Trophoblast cell (in vitro differentiated cells and primary cell): ENCODE results near the gene ZNF273.

Experiments
- DNase-seq, 2 donors: peaks; one replicate each; pipeline ENCODE4 v3.0.0-alpha.2; 2016
- H2AFZ ChIP-seq: 2 replicates; pipeline ENCODE4 v1.6.1; 2013; ENCODE audit warnings: low read length, moderate library complexity, mild to moderate bottlenecking; ENCODE audit not compliant: insufficient read depth, poor library complexity
- H2AK5ac ChIP-seq: 2 replicates; pipeline ENCODE4 v1.6.1; 2013; ENCODE audit warnings: mild to moderate bottlenecking, low read length
- H2BK120ac ChIP-seq: 2 replicates; pipeline ENCODE4 v1.6.1; 2013; ENCODE audit warnings: low read length, mild to moderate bottlenecking, moderate library complexity; ENCODE audit not compliant: insufficient read depth, poor library complexity
- H2BK12ac ChIP-seq: 2 replicates; pipeline ENCODE4 v1.6.1; 2013; ENCODE audit warnings: mild to moderate bottlenecking, low read length, moderate library complexity
- H2BK5ac ChIP-seq: 2 replicates; pipeline ENCODE4 v1.6.1; 2013; ENCODE audit warnings: low read length, low read depth, moderate library complexity, mild to moderate bottlenecking; ENCODE audit not compliant: poor library complexity
- H3K14ac ChIP-seq: 2 replicates; pipeline ENCODE4 v1.6.1; 2013; ENCODE audit warnings: mild to moderate bottlenecking, low read length
- H3K18ac ChIP-seq: 2 replicates; pipeline ENCODE4 v1.6.1; 2013; ENCODE audit warnings: mild to moderate bottlenecking, low read length
- H3K23ac ChIP-seq: 2 replicates; pipeline ENCODE4 v1.6.1; 2013; ENCODE audit warnings: low read length
- H3K27ac ChIP-seq: 2 replicates; pipeline ENCODE4 v1.5.1; 2013; ENCODE audit warnings: low read depth, mild to moderate bottlenecking, inconsistent platforms, low read length, moderate library complexity
- H3K27me3 ChIP-seq: 2 replicates; pipeline ENCODE4 v1.6.1; 2013; ENCODE audit warnings: inconsistent platforms, mild to moderate bottlenecking, low read length, moderate library complexity; ENCODE audit not compliant: insufficient read depth
- H3K36me3 ChIP-seq, 2 experiments: 1 replicate in 1 of 2; 2 replicates in 1 of 2; pipeline ENCODE4 v1.6.1; 2013; ENCODE audit warnings: low read length in 2 of 2, mild to moderate bottlenecking in 2 of 2, moderate library complexity in 1 of 2; ENCODE audit not compliant: insufficient read depth in 2 of 2, control insufficient read depth in 1 of 2
- H3K4ac ChIP-seq: 2 replicates; pipeline ENCODE4 v1.6.1; 2013; ENCODE audit warnings: low read depth, mild to moderate bottlenecking, low read length, moderate library complexity
- H3K4me1 ChIP-seq, 2 experiments: 1 replicate in 1 of 2; 2 replicates in 1 of 2; pipeline ENCODE4 v1.6.1; 2013; ENCODE audit warnings: low read length in 2 of 2, mild to moderate bottlenecking in 2 of 2, moderate library complexity in 1 of 2; ENCODE audit not compliant: insufficient read depth in 2 of 2, control insufficient read depth in 1 of 2
- H3K4me2 ChIP-seq: 2 replicates; pipeline ENCODE4 v1.6.1; 2013; ENCODE audit warnings: inconsistent platforms, mild to moderate bottlenecking, low read length, moderate library complexity
- H3K4me3 ChIP-seq: 2 replicates; pipeline ENCODE4 v1.5.1; 2013; ENCODE audit warnings: mild to moderate bottlenecking, low read depth, low read length, inconsistent platforms
- H3K79me1 ChIP-seq: one replicate; pipeline ENCODE4 v1.6.1; 2013; ENCODE audit warnings: low read length
- H3K79me2 ChIP-seq: 2 replicates; pipeline ENCODE4 v1.6.1; 2013; ENCODE audit warnings: low read length, mild to moderate bottlenecking; ENCODE audit not compliant: control insufficient read depth, insufficient read depth, poor library complexity
- H3K9ac ChIP-seq: 2 replicates; pipeline ENCODE4 v1.6.1; 2013; ENCODE audit warnings: mild to moderate bottlenecking, low read length
- H3K9me3 ChIP-seq: 2 replicates; pipeline ENCODE4 v1.6.1; 2013; ENCODE audit warnings: low read depth, mild to moderate bottlenecking, control low read depth, inconsistent platforms, low read length; ENCODE audit not compliant: insufficient read depth
- H4K12ac ChIP-seq: 2 replicates; pipeline ENCODE4 v1.6.1; 2013; ENCODE audit warnings: low read depth, mild to moderate bottlenecking, low read length, moderate library complexity
- H4K8ac ChIP-seq: 2 replicates; pipeline ENCODE4 v1.6.1; 2013; ENCODE audit warnings: low read depth, mild to moderate bottlenecking, low read length, moderate library complexity
- H4K91ac ChIP-seq: one replicate; pipeline ENCODE4 v1.6.1; 2013; ENCODE audit warnings: low read depth, mild to moderate bottlenecking, low read length, moderate library complexity
- WGBS: extraction: QIAGEN DNeasy Blood & Tissue Kit; methylation state at CpG from one replicate; pipeline ENCODE4 v1.1.7; 2013; ENCODE audit warnings: missing lambda C conversion rate; ENCODE audit not compliant: insufficient read length, insufficient coverage; ENCODE audit errors: extremely low coverage; 5-methylcytosine and 5-hydroxymethylcytosine counted together

ZNF273 gene

DNA sequence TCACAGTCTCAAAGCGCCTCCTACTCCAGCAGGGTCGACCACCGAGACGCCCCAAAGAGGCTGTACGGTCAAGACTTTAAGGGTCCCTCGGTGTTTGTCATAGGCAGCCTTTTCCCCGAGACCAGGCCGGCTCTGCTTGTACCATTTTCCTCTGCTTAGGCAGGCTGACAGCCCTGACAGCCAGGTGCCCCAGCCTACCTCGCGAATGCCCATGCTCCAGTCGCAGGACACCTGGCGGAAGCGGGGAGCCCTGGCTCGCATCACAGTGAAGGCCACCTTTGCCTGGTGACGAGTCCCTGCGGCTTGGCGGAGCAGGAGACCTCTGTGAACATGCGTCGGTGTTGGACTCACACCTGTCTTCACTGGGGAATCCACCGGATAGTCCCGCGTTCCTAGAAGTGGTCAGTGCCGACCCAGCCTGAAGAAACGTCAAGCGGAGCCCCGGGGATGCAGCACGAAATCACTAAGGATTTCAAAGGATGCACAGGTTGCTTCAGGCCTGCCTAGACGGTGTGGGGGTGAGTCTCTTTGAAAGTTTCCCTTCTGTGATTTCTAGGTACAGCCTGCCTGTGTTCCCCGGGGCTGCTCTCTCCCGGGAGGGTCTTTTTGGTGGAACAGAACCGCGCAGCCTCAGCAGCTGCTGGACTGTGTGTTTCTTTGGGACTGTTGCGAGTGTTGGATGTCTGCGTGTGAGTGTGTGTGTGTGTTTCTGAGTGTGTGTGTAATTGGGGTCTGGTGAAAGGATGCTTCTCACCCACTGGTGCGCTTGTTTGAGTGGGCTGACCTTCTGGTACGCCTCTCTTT is 30.5 kb upstream of the ZNF273 start:
- no peak overlapping the region for H3K4me3 ChIP-seq
- H3K27ac ChIP-seq: no peak overlapping the region
- H4K12ac ChIP-seq: no peak overlapping the region
- H2AFZ ChIP-seq: no peak overlapping the region
- H2BK12ac ChIP-seq: no peak overlapping the region
- no peak overlapping the region for H3K23ac ChIP-seq
- no peak overlapping the region for H3K14ac ChIP-seq
- H3K79me2 ChIP-seq: no peaks in the 10 kb centered on the region
- H2BK5ac ChIP-seq: no peak overlapping the region
- no peak for DNase-seq
- peaks cover 0 to 2% of the 10 kb centered on the region in 2 experiments for H3K4me1 ChIP-seq
- H3K27me3 ChIP-seq: no peaks in the 10 kb centered on the region
- H2BK120ac ChIP-seq: no peak overlapping the region
- no peak overlapping the region for H3K18ac ChIP-seq
- no peaks in the 10 kb centered on the region for H3K79me1 ChIP-seq
- H3K4ac ChIP-seq: no peak overlapping the region
- no peak overlapping the region for H3K4me2 ChIP-seq
- no peak overlapping the region for H3K9ac ChIP-seq
- WGBS: no CpG with 5 or more reads among the region's 36 CpGs
- no peak overlapping the region for H4K8ac ChIP-seq
- H3K36me3 ChIP-seq: no peaks in the 10 kb centered on the region
- H4K91ac ChIP-seq: no peak overlapping the region
- no peak overlapping the region for H2AK5ac ChIP-seq
- peaks cover 56% of the 10 kb centered on the region for H3K9me3 ChIP-seq

DNA sequence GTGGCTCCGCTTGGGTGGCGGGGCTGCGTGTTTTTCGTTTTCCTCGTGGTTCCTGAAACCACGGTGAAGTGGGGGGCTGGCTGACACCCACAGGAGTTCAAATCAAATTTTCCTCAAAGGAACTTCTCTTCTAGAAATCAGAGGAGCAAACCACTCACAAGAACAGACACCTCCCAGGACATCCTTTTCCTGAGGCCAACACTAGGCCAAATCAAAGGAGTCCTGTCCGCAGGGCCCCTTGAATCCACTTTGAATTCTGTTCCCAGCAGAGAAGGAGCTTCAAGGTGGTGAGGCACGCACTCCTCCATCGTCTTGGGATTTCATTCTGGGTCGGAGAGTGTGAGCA is 29.9 kb upstream of the ZNF273 start:
- Histone ChIP-seq H3K27ac (no peak overlapping the region), H3K14ac (no peak overlapping the region), H2AFZ (no peak overlapping the region), H3K9me3 (peaks cover 54% of the 10 kb centered on the region), H3K18ac (no peak overlapping the region), H3K9ac (no peak overlapping the region), H4K8ac (no peak overlapping the region), H3K4me1 (peaks cover 0 to 4% of the 10 kb centered on the region in 2 experiments), H3K36me3 (no peaks in the 10 kb centered on the region), H3K79me1 (no peaks in the 10 kb centered on the region), H2BK120ac (no peak overlapping the region), H2BK12ac (no peak overlapping the region), H3K27me3 (no peaks in the 10 kb centered on the region), H2BK5ac (no peak overlapping the region), H3K4me2 (no peak overlapping the region), H3K79me2 (no peaks in the 10 kb centered on the region), H2AK5ac (no peak overlapping the region), H3K4ac (no peak overlapping the region), H4K91ac (no peak overlapping the region), H4K12ac (no peak overlapping the region), H3K23ac (no peak overlapping the region), H3K4me3 (no peak overlapping the region)
- DNase-seq: no peak
- WGBS: no CpG with 5 or more reads among the region's 10 CpGs

DNA sequence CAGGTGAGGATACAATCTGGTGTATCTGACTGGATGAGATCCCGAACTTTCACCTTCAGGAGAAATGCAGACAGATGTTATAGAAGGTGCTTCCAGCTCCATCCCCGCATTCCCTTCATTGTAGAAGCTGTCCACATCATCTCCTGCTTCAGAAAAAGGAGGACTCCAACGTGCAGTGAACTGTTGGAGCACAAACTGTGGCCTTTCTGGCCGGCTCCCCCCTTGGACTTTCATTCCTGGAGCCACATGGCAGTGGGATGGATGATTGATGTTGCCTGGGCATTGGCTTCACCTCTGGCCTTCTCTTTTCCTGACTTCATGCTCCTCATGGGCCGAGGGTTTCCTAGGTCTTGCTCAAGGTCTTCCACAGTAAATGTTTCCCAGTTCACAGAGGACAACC is 29.6 kb upstream of the ZNF273 start:
- Histone ChIP-seq H4K12ac (no peak overlapping the region), H3K9ac (no peak overlapping the region), H3K4me3 (no peak overlapping the region), H3K4ac (no peak overlapping the region), H2BK12ac (no peak overlapping the region), H3K9me3 (peaks cover 54% of the 10 kb centered on the region), H3K4me2 (no peak overlapping the region), H3K18ac (no peak overlapping the region), H2AK5ac (no peak overlapping the region), H3K14ac (no peak overlapping the region), H3K27me3 (no peaks in the 10 kb centered on the region), H3K79me1 (no peaks in the 10 kb centered on the region), H3K27ac (no peak overlapping the region), H3K23ac (no peak overlapping the region), H3K79me2 (no peaks in the 10 kb centered on the region), H2BK120ac (no peak overlapping the region), H3K4me1 (peaks cover 0 to 4% of the 10 kb centered on the region in 2 experiments), H2BK5ac (no peak overlapping the region), H4K91ac (no peak overlapping the region), H2AFZ (no peak overlapping the region), H4K8ac (no peak overlapping the region), H3K36me3 (no peaks in the 10 kb centered on the region)
- DNase-seq: no peak
- WGBS: no CpG with 5 or more reads among the region's 5 CpGs

DNA sequence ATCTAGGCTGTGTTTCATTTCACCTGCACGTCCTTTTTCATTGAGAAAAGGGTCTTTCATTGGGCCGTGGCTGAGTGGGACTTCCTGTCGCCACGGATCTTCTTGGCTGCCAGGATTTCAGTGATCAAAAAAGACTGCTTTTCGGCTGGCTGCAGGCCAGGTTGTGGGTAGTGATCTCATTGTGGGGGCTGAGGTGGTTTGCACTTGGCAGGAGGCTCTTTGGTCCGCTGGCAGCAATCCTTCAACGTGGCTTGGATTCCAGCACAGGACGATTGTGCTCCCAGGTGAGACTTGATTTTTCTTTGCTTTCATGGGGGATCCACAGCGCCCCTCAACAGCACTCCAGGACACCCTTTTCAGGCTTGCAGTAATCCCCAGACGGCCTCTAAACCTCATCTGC is 29.0 kb upstream of the ZNF273 start:
- Histone ChIP-seq H3K36me3 (no peaks in the 10 kb centered on the region), H3K79me2 (no peaks in the 10 kb centered on the region), H3K4me1 (peaks cover 0 to 4% of the 10 kb centered on the region in 2 experiments), H2BK120ac (no peak overlapping the region), H3K9ac (no peak overlapping the region), H4K91ac (no peak overlapping the region), H3K14ac (no peak overlapping the region), H3K79me1 (no peaks in the 10 kb centered on the region), H4K12ac (no peak overlapping the region), H3K9me3 (peaks cover 52% of the 10 kb centered on the region), H3K18ac (no peak overlapping the region), H3K23ac (no peak overlapping the region), H4K8ac (no peak overlapping the region), H3K27me3 (no peaks in the 10 kb centered on the region), H3K4me3 (no peak overlapping the region), H3K4me2 (no peak overlapping the region), H3K27ac (no peak overlapping the region), H2AK5ac (no peak overlapping the region), H2AFZ (no peak overlapping the region), H2BK5ac (no peak overlapping the region), H2BK12ac (no peak overlapping the region), H3K4ac (no peak overlapping the region)
- no CpG with 5 or more reads among the region's 10 CpGs for WGBS
- DNase-seq: no peak
